HepG2 (cell line): ENCODE results near the gene CST3. TPM values are rescaled to one million over a fixed set of nuclear protein-coding genes. Genes with fewer than 3 reads are reported as not detected.

ENCODE experiments used
- ARNT2 ChIP-seq: sonication (generic); formaldehyde crosslinking; IDR thresholded peaks from 2 replicates; pipeline ENCODE4 v1.8.0; 2022; ENCODE audit warnings: mild to moderate bottlenecking, low read depth, missing genetic modification reagents, moderate library complexity
- DR1 ChIP-seq: sonication (generic); formaldehyde crosslinking; IDR thresholded peaks from 2 replicates; pipeline ENCODE4 v1.8.0; 2021; ENCODE audit warnings: mild to moderate bottlenecking, missing genetic modification reagents, inconsistent platforms
- EED ChIP-seq: sonication (generic); formaldehyde crosslinking; IDR thresholded peaks from 2 replicates; pipeline ENCODE4 v1.5.0; 2020; ENCODE audit warnings: mild to moderate bottlenecking, missing genetic modification reagents
- MTERF4 ChIP-seq: sonication (generic); formaldehyde crosslinking; IDR thresholded peaks from 2 replicates; pipeline ENCODE4 v1.8.0; 2023; ENCODE audit warnings: mild to moderate bottlenecking, missing genetic modification reagents
- PAX8 ChIP-seq: sonication (generic); formaldehyde crosslinking; IDR thresholded peaks from 2 replicates; pipeline ENCODE4 v1.8.0; 2022; ENCODE audit warnings: mild to moderate bottlenecking, missing genetic modification reagents, borderline replicate concordance
- PCBP2 ChIP-seq: fragments of 200-400 bp; formaldehyde crosslinking; optimal IDR thresholded peaks from 2 replicates; pipeline ENCODE3; 2018; ENCODE audit warnings: low read length, low read depth; ENCODE audit not compliant: poor library complexity, severe bottlenecking
- RAD51 ChIP-seq: fragments of 450-650 bp; IDR thresholded peaks from 2 replicates; pipeline ENCODE4 v1.6.1; 2016; ENCODE audit warnings: borderline replicate concordance
- THYN1 ChIP-seq: sonication (generic); formaldehyde crosslinking; IDR thresholded peaks from 2 replicates; pipeline ENCODE4 v1.8.1; 2023; ENCODE audit warnings: low read depth, mild to moderate bottlenecking, moderate library complexity, missing genetic modification reagents, borderline replicate concordance
- U2AF2 ChIP-seq: fragments of 200-400 bp; formaldehyde crosslinking; IDR thresholded peaks from 2 replicates; pipeline ENCODE4 v1.6.1; 2017; ENCODE audit warnings: low read depth, mild to moderate bottlenecking, low read length
- ZBTB37 ChIP-seq: sonication (generic); formaldehyde crosslinking; IDR thresholded peaks from 2 replicates; pipeline ENCODE4 v1.4.0; 2020; ENCODE audit warnings: mild to moderate bottlenecking, missing genetic modification reagents
- ZC3H4 ChIP-seq: sonication (generic); formaldehyde crosslinking; IDR thresholded peaks from 2 replicates; pipeline ENCODE4 v1.4.0; 2020; ENCODE audit warnings: missing genetic modification reagents, borderline replicate concordance
- ZNF230 ChIP-seq: sonication (generic); formaldehyde crosslinking; IDR thresholded peaks from 2 replicates; pipeline ENCODE4 v1.4.0; 2020; ENCODE audit warnings: mild to moderate bottlenecking, missing genetic modification reagents
- ZNF329 ChIP-seq: sonication (generic); formaldehyde crosslinking; IDR thresholded peaks from 2 replicates; pipeline ENCODE4 v1.9.0; 2021; ENCODE audit warnings: low read depth, mild to moderate bottlenecking, missing genetic modification reagents
- ZNF33B ChIP-seq: sonication (generic); formaldehyde crosslinking; IDR thresholded peaks from 2 replicates; pipeline ENCODE4 v1.5.1; 2020; ENCODE audit warnings: mild to moderate bottlenecking, missing genetic modification reagents
- ZNF34 ChIP-seq: sonication (generic); formaldehyde crosslinking; IDR thresholded peaks from 2 replicates; pipeline ENCODE4 v1.4.0; 2020; ENCODE audit warnings: mild to moderate bottlenecking, missing genetic modification reagents, borderline replicate concordance
- ZNF678 ChIP-seq: sonication (generic); formaldehyde crosslinking; IDR thresholded peaks from 2 replicates; pipeline ENCODE4 v1.4.0; 2020; ENCODE audit warnings: mild to moderate bottlenecking, missing genetic modification reagents
- ZNF878 ChIP-seq: sonication (generic); formaldehyde crosslinking; IDR thresholded peaks from 2 replicates; pipeline ENCODE4 v1.8.1; 2023; ENCODE audit warnings: mild to moderate bottlenecking, missing genetic modification reagents, moderate library complexity
- polyA plus RNA-seq, 8 experiments: library from polyadenylated mRNA; depleted of rRNA in 3 of 8; stranded (reverse) in 7 of 8; unstranded in 1 of 8; fragments of >200 nt; fragmentation: Illumina TruSeq in 4 of 8; extraction: Trizol in 4 of 8; gene quantifications; 2 replicates each; pipeline versions ENCODE4 v1.2.1 to v1.2.3, GENCODE V29; 2011 to 2016; ENCODE audit warnings: low read depth in 4 of 8, missing spikeins in 1 of 8, mixed read lengths in 1 of 8; ENCODE audit not compliant: insufficient read depth in 1 of 8
- total RNA-seq, 5 experiments: library from RNA; depleted of rRNA; stranded (reverse); fragments of >200 nt; fragmentation: Illumina TruSeq; extraction: Trizol; gene quantifications; 2 replicates each; pipeline ENCODE4 v1.2.3, GENCODE V29; 2016; ENCODE audit warnings: low read depth in 1 of 5
- TF ChIP-seq, protein P1 (sequence below): sonication (generic); formaldehyde crosslinking; IDR thresholded peaks from 2 replicates; pipeline ENCODE4 v1.5.0; 2020; ENCODE audit warnings: mild to moderate bottlenecking, missing genetic modification reagents
- TF ChIP-seq, protein P2 (sequence below): sonication (generic); formaldehyde crosslinking; IDR thresholded peaks from 2 replicates; pipeline ENCODE4 v1.4.0; 2020; ENCODE audit warnings: missing genetic modification reagents
- TF ChIP-seq, protein P3 (sequence below): sonication (generic); formaldehyde crosslinking; IDR thresholded peaks from 2 replicates; pipeline ENCODE4 v1.5.0; 2020; ENCODE audit warnings: mild to moderate bottlenecking, missing genetic modification reagents

The CST3 gene
- total and polyA plus RNA-seq, 2 of the 13 experiments (the other 11 are each of a cell fraction or from before 2014, with no cell fraction given) = 690 to 1,005 TPM

- TF ChIP-seq, protein P1, sequence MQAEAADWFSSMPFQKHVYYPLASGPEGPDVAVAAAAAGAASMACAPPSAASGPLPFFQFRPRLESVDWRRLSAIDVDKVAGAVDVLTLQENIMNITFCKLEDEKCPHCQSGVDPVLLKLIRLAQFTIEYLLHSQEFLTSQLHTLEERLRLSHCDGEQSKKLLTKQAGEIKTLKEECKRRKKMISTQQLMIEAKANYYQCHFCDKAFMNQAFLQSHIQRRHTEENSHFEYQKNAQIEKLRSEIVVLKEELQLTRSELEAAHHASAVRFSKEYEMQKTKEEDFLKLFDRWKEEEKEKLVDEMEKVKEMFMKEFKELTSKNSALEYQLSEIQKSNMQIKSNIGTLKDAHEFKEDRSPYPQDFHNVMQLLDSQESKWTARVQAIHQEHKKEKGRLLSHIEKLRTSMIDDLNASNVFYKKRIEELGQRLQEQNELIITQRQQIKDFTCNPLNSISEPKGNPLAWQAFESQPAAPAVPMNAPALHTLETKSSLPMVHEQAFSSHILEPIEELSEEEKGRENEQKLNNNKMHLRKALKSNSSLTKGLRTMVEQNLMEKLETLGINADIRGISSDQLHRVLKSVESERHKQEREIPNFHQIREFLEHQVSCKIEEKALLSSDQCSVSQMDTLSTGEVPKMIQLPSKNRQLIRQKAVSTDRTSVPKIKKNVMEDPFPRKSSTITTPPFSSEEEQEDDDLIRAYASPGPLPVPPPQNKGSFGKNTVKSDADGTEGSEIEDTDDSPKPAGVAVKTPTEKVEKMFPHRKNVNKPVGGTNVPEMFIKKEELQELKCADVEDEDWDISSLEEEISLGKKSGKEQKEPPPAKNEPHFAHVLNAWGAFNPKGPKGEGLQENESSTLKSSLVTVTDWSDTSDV (CRISPR knock-in tag) = 0 out of 2 replicates have a peak, but pooled peaks have one; percentile 27
- TF ChIP-seq ZNF34 (CRISPR knock-in tag) (peak; percentile 61; the same call in 1 of the 2 replicates), THYN1 (CRISPR knock-in tag) (no peak), ARNT2 (CRISPR knock-in tag) (peak; percentile 70), ZC3H4 (0 out of 2 replicates have a peak, but pooled peaks have one; percentile 18), MTERF4 (CRISPR knock-in tag) (0 out of 2 replicates have a peak, but pooled peaks have one; percentile 15), ZNF329 (CRISPR knock-in tag) (peak; percentile 38; the same call in 1 of the 2 replicates), RAD51 (no peak), PAX8 (CRISPR knock-in tag) (0 out of 2 replicates have a peak, but pooled peaks have one; percentile 9), DR1 (CRISPR knock-in tag) (0 out of 2 replicates have a peak, but pooled peaks have one; percentile 17), ZNF230 (CRISPR knock-in tag) (0 out of 2 replicates have a peak, but pooled peaks have one; percentile 11), EED (peak; percentile 79; the same call in 1 of the 2 replicates), ZNF678 (peak; percentile 15; the same call in 1 of the 2 replicates), U2AF2 (0 out of 2 replicates have a peak, but pooled peaks have one; percentile 40), ZNF33B (no peak), PCBP2 (no peak), ZBTB37 (CRISPR knock-in tag) (peak; percentile 42; the same call in 1 of the 2 replicates), ZNF878 (CRISPR knock-in tag) (no peak)
- TF ChIP-seq, protein P2, sequence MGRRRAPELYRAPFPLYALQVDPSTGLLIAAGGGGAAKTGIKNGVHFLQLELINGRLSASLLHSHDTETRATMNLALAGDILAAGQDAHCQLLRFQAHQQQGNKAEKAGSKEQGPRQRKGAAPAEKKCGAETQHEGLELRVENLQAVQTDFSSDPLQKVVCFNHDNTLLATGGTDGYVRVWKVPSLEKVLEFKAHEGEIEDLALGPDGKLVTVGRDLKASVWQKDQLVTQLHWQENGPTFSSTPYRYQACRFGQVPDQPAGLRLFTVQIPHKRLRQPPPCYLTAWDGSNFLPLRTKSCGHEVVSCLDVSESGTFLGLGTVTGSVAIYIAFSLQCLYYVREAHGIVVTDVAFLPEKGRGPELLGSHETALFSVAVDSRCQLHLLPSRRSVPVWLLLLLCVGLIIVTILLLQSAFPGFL (CRISPR knock-in tag) = peak; percentile 32; the same call in 1 of the 2 replicates
- TF ChIP-seq, protein P3, sequence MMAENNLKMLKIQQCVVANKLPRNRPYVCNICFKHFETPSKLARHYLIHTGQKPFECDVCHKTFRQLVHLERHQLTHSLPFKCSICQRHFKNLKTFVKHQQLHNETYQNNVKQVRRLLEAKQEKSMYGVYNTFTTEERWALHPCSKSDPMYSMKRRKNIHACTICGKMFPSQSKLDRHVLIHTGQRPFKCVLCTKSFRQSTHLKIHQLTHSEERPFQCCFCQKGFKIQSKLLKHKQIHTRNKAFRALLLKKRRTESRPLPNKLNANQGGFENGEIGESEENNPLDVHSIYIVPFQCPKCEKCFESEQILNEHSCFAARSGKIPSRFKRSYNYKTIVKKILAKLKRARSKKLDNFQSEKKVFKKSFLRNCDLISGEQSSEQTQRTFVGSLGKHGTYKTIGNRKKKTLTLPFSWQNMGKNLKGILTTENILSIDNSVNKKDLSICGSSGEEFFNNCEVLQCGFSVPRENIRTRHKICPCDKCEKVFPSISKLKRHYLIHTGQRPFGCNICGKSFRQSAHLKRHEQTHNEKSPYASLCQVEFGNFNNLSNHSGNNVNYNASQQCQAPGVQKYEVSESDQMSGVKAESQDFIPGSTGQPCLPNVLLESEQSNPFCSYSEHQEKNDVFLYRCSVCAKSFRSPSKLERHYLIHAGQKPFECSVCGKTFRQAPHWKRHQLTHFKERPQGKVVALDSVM (CRISPR knock-in tag) = peak; percentile 93
Observed at GRCh38 chr20:23628402-23629016, 9.2 kb downstream of the CST3 start (continued).
